ENCODE data around the gene ZNF319.

The ZNF319 gene

DNA sequence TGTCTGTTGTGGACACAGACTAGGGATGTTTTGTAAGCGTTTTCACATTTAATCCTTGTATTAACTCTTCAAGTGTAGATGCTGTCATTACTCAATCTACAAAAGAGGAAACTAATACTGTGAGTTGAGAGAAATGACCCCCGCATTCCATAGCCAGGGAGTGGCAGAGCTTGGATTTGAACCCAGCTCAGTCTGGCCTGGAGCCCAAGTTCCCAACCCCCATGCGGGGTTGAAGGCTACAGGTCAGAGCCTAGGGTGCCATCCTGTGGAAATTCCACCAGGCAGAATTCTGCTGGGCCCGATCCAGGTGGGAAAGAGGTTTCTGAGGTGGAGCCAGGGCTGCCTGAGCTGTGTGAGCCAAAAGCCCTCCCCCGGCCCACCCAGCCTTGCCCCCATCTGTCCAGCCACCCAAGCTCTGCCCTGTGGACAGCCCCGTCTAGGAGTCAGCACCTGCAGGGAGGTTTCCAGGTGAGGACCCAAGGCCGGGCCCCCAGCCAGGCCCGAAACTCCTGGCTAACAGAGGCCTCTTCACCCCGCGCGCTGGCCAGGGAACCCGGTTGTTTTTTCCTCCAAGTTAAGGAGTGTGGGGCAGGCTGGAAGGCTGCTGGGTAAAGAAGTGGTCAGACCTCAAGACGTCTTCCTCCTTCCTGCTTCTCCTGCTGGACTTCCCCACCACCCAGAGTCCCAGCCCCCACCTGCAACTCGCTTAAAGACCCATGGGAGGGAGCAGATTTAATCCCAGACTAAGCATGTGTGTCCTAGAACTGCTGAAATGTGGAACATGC is 30.7 kb upstream of the ZNF319 start:
- DNase-seq (ENCODE audit: low spot score), result no peak
- TF ChIP-seq CTCF (conservative IDR thresholded peaks at IDR 0.05; ENCODE audit: low read depth), result no peak
- CTCF ChIA-PET, result no interaction called here
- H3K27ac ChIP-seq, result peak overlapping the region; percentile 9; the same call in 1 of the 2 replicates
- POLR2A ChIA-PET (ENCODE audit: low non-redundant PET), result no interaction called here

DNA sequence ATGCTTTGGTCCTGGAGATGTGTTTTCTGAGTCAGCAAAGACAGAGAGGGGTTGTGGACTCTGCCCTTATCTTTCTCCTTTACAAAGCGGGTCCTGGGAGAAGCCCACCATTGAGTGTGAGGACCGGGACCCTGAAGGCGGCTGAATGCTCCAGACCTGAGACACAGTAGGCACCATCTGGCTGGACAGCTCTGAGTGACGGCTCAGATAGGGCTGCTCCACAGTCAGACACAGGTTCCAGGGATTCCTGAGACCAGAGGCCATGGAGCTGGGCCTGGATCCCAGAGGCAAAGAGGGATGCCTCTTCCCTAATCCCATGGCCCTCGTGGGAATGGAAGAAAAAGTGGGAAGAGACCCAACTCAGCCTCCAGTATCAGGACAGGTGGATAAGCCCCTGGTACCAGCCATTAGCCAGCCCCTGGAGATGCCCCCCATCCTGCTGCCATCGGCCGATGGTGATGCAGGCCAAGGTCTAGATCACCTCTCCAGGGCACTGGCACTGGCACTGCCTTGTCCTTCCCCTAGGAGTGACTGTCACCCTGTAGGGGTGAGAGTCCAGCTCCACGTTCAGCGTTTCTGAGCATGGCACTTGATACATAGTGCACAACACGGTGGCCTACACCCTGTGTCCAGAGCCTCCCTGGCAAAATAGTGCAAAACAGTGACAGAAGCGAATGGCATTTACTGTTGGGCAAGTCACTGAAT is 29.8 kb upstream of the ZNF319 start:
- no peak for DNase-seq (ENCODE audit: low spot score)

GRCh38 chr16:58029410-58029809 is 28.9 kb upstream of the ZNF319 start:
- POLR2A ChIA-PET (ENCODE audit: low non-redundant PET), result no interaction called here
- no peak overlapping the region for H3K27ac ChIP-seq
- CTCF ChIA-PET, result interaction anchor here (0.7 kb wide), 1 partner anchor 323 kb away, joined by 3 read pairs; no protein-coding TSS in a partner anchor
- TF ChIP-seq CTCF (conservative IDR thresholded peaks at IDR 0.05; ENCODE audit: low read depth), result no peak
- DNase-seq (ENCODE audit: low spot score), result no peak

More for the DNA sequence above, 29.8 kb upstream of the ZNF319 start:
- POLR2A ChIA-PET (ENCODE audit: low non-redundant PET), result no interaction called here
- CTCF ChIA-PET, result no interaction called here
- no peak overlapping the region for H3K27ac ChIP-seq
- no peak for TF ChIP-seq CTCF (conservative IDR thresholded peaks at IDR 0.05; ENCODE audit: low read depth)

GRCh38 chr16:58028541-58029070 is 28.1 kb upstream of the ZNF319 start:
- CTCF ChIA-PET, result interaction anchor here (0.5 to 0.7 kb wide), 3 partner anchors 233 to 467 kb away, joined by 3 to 5 read pairs (median 3); no protein-coding TSS in a partner anchor
- peak overlapping the region; percentile 81 for H3K27ac ChIP-seq
- DNase-seq (ENCODE audit: low spot score), result no peak
- POLR2A ChIA-PET (ENCODE audit: low non-redundant PET), result no interaction called here
- TF ChIP-seq CTCF (conservative IDR thresholded peaks at IDR 0.05; ENCODE audit: low read depth), result no peak

DNA sequence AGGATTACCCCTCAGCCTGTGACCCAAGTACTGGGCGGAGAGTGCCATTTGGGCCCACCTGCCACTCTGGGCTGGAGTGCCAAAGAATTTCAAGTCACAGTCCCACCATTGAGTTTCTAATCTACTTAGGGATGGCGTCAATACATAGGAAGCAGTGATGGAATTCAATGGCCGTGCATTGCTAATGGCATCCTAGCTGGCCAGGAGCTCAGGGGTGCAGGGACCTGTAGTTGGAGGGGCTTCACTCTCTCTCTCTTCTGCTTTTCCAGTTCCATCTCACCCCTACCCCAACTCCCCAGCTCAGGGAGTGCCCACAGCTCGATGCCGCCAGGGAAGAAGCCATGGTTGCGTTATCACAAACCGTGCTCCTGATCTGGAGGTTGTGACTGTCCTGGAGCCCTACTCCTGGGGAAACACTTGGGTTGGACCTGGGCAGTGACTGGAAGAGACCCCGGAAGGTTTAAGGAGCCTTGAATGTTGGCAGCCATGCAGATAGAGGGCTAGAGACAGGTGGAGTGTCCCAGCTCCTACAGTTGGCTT is 27.5 kb upstream of the ZNF319 start:
- peak overlapping the region; percentile 81 for H3K27ac ChIP-seq
- no peak for TF ChIP-seq CTCF (conservative IDR thresholded peaks at IDR 0.05; ENCODE audit: low read depth)
- CTCF ChIA-PET, result interaction anchor here (0.6 to 1.2 kb wide), 3 partner anchors 70 to 466 kb away, joined by 3 to 5 read pairs (median 3); no protein-coding TSS in a partner anchor
- DNase-seq (ENCODE audit: low spot score), result no peak
- POLR2A ChIA-PET (ENCODE audit: low non-redundant PET), result interaction anchor here (1.5 kb wide), 1 partner anchor 102 kb away, joined by 3 read pairs; the partner anchor contains the start of gene CFAP20
